Erythroblast (primary cell): ENCODE measurements around the gene ICE2.

Experiments used
- GATA1 ChIP-seq: IDR thresholded peaks from 2 replicates; pipeline ENCODE4 v1.6.1; 2011; ENCODE audit warnings: low read depth, mild to moderate bottlenecking, control low read depth, low read length, moderate library complexity
- POLR2A ChIP-seq: IDR thresholded peaks from 2 replicates; pipeline ENCODE4 v1.6.1; 2011; ENCODE audit warnings: mild to moderate bottlenecking, low read length

DNA sequence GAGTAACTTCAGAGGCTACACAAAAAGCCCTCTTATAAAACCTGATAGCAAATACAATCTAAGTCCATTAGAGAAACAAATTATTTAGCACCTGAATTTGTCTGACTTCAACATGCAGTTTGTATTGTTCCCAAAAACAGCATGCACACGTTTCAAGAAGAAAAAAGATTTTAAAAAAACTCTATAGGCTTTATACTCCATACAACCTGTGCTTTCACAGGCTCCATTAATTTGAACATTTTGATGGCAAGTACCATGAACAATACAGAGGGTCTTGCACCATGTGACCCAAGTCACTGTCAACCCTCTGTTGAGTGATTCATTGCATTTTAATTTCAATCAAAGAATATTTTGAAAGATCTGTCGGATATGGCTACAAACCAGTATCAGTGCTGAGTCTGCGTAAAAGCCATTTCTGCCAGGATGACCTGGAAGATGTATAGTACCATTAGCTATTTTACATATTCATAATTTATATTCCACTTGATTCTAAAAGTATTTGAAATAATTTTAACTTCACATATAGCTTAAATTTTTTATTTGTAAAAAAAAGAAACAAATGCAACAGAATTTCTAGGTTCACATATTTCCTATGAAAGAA, 94.3 kb downstream of the ICE2 start:
- no peak for TF ChIP-seq POLR2A
- TF ChIP-seq GATA1, result no peak
